Activated CD8-positive, alpha-beta T cell treated with anti-CD3 and anti-CD28 coated beads for 36 hours (primary cell): Measurements from ENCODE around the gene IL17C. TPM values are rescaled to one million over a fixed set of nuclear protein-coding genes. Genes with fewer than 3 reads are reported as not detected.
A peak's percentile ranks its signal among the peaks of the same experiment; 100 is the strongest.

ENCODE experiments used
- ATAC-seq: fragments of 200-7000 bp; cut with Tn5 transposase; one replicate; pipeline ENCODE4 v1.10.0; 2021; ENCODE audit warnings: mild to moderate bottlenecking, moderate library complexity
- CTCF ChIA-PET: fragments of 350-600 bp; sonication (Branson Sonifier 250); formaldehyde crosslinking; loops from one replicate; lab custom pipeline; 2021; ENCODE audit warnings: antibody characterized with exemption; lab: Charles Lee
- POLR2A ChIA-PET: fragments of 350-600 bp; sonication (Branson Sonifier 250); formaldehyde crosslinking; loops from one replicate; lab custom pipeline; 2021; ENCODE audit warnings: antibody characterized with exemption; lab: Charles Lee
- DNase-seq: peaks from one replicate; pipeline ENCODE4 v3.0.0-alpha.2; 2020
- H3K27ac Mint-ChIP-seq: one replicate; pipeline ENCODE4 v1.8.0; 2021; ENCODE audit warnings: mild to moderate bottlenecking, mixed read lengths
- H3K27me3 Mint-ChIP-seq: one replicate; pipeline ENCODE4 v1.8.0; 2021; ENCODE audit warnings: mixed read lengths
- H3K36me3 Mint-ChIP-seq: one replicate; pipeline ENCODE4 v1.8.0; 2021; ENCODE audit warnings: low read depth, mixed read lengths
- H3K4me1 Mint-ChIP-seq: one replicate; pipeline ENCODE4 v1.8.0; 2021; ENCODE audit warnings: low read depth, mixed read lengths
- H3K4me3 Mint-ChIP-seq: one replicate; pipeline ENCODE4 v1.8.0; 2021; ENCODE audit warnings: mild to moderate bottlenecking, moderate library complexity, mixed read lengths
- H3K9me3 Mint-ChIP-seq: one replicate; pipeline ENCODE4 v1.8.0; 2021; ENCODE audit warnings: mixed read lengths
- intact Hi-C: fragments of 100-400 bp; cut with micrococcal nuclease; formaldehyde crosslinking; loops from one replicate; pipeline ENCODE4 v1.10.0; 2022
- total RNA-seq, 2 experiments: library from RNA; stranded (reverse); gene quantifications; one replicate each; pipeline ENCODE4 v1.2.3, GENCODE V29; 2021
- TF ChIP-seq, protein P1 (sequence below): fragments of 200-600 bp; IDR thresholded peaks from one replicate; pipeline ENCODE4 v1.8.0; 2022; ENCODE audit warnings: antibody characterized with exemption, mild to moderate bottlenecking

IL17C gene, protein sequence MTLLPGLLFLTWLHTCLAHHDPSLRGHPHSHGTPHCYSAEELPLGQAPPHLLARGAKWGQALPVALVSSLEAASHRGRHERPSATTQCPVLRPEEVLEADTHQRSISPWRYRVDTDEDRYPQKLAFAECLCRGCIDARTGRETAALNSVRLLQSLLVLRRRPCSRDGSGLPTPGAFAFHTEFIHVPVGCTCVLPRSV
- total RNA-seq, result under 1 TPM in 1 of 2 experiments, not detected in 1; 0.31 TPM

DNA sequence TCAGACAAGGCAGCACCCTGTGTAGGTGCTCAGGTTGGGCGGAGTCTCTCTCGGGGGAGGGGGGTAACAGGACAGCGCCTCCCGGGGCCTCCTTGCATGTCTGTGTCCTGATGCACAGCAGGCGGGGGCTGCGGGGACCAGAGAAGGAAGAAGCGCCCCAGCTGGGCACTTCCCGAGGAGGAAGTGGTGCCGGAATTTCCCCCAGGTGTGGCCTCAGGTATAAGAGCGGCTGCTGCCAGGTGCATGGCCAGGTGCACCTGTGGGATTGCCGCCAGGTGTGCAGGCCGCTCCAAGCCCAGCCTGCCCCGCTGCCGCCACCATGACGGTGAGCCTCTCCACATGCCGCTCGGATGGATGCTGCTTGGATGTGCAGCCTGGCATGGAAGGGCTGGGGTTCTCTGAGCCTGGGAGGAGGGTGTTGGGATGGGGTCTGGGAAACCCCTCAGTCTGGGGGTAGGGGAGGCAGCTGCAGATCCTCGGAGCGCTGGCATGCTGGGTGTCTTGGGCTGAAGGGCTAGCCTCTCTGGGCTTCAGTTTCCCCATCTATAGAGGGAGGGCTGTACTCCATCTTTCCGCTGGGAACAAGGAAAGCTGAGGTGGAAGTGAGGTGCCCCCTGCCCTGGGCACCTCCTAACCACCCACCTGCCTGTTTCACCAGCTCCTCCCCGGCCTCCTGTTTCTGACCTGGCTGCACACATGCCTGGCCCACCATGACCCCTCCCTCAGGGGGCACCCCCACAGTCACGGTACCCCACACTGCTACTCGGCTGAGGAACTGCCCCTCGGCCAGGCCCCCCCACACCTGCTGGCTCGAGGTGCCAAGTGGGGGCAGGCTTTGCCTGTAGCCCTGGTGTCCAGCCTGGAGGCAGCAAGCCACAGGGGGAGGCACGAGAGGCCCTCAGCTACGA, at the start of gene IL17C:
TSS of gene IL17C (plus strand) at position 250 of the 908 bp plus-strand sequence. CDS start at position 320, 70 bp downstream.
- POLR2A ChIA-PET, result interaction anchor here (0.6 to 2.2 kb wide), 7 partner anchors 10 to 182 kb away, joined by 3 to 11 read pairs (median 3); no protein-coding TSS in a partner anchor
- DNase-seq (peak; percentile 39), ATAC-seq (no peak)
- no peak within 1 kb of the TSS for H3K4me3 Mint-ChIP-seq
- intact Hi-C loops, result no loop called here
- TF ChIP-seq, protein P1, sequence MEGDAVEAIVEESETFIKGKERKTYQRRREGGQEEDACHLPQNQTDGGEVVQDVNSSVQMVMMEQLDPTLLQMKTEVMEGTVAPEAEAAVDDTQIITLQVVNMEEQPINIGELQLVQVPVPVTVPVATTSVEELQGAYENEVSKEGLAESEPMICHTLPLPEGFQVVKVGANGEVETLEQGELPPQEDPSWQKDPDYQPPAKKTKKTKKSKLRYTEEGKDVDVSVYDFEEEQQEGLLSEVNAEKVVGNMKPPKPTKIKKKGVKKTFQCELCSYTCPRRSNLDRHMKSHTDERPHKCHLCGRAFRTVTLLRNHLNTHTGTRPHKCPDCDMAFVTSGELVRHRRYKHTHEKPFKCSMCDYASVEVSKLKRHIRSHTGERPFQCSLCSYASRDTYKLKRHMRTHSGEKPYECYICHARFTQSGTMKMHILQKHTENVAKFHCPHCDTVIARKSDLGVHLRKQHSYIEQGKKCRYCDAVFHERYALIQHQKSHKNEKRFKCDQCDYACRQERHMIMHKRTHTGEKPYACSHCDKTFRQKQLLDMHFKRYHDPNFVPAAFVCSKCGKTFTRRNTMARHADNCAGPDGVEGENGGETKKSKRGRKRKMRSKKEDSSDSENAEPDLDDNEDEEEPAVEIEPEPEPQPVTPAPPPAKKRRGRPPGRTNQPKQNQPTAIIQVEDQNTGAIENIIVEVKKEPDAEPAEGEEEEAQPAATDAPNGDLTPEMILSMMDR, result no peak
- CTCF ChIA-PET, result interaction anchor here (1.7 kb wide), 1 partner anchor 46 kb away, joined by 6 read pairs; no protein-coding TSS in a partner anchor
- H3K4me1 Mint-ChIP-seq, result peaks cover 35% of the 10 kb centered on the region
- no peaks in the 10 kb centered on the region for H3K9me3 Mint-ChIP-seq
- H3K36me3 Mint-ChIP-seq, result peaks cover 12% of the 10 kb centered on the region
- H3K27ac Mint-ChIP-seq, result peak within 1 kb of the TSS; percentile 59
- peaks cover 20% of the 10 kb centered on the region for H3K27me3 Mint-ChIP-seq

DNA sequence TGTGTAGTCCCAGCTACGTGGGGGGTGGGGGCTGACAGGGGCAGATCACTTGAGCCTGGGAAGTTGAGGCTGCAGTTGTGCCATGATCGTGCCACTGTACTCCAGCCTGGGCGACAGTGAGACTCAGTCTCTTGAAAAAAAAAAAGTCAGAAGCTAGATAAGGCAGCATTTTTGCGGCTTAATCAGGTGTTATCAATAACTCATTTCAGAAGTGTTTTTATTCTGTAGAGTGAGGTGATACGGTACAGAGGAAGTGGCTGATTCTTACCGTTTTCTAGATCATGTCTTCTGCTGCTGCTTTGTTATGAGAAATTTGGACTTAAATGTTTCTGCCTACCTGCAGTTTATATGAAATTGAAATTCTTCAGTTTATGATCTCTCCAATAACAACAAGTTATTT, 49.6 kb upstream of the IL17C start:
- Mint-ChIP-seq H3K27ac (peak overlapping the region; percentile 63), H3K4me3 (no peak overlapping the region), H3K9me3 (no peaks in the 10 kb centered on the region), H3K27me3 (no peaks in the 10 kb centered on the region), H3K36me3 (peaks cover 44% of the 10 kb centered on the region), H3K4me1 (peaks cover 35% of the 10 kb centered on the region)
- TF ChIP-seq, protein P1, result no peak
- intact Hi-C loops, result no loop called here
- POLR2A ChIA-PET, result interaction anchor here (1.0 kb wide), 1 partner anchor 31 kb away, joined by 3 read pairs; no protein-coding TSS in a partner anchor
- CTCF ChIA-PET, result no interaction called here
- peak; percentile 41 for ATAC-seq
- DNase-seq, result no peak

DNA sequence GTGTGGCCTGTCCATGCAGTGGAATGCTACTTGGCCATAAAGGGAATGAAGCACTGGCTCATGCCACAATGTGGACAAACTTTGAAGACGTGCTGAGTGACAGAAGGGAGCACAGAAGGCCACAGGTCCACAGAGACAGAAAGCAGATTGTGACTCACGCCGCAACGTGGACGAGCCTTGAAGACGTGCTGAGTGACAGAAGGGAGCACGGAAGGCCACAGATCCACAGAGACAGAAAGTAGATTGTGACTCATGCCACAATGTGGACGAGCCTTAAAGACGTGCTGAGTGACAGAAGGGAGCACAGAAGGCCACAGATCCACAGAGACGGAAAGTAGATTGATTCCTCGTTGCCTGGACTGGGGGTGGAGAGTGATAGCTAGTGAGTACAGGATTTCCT, 48.9 kb upstream of the IL17C start:
- intact Hi-C loops, result no loop called here
- ATAC-seq (no peak), DNase-seq (no peak)
- Mint-ChIP-seq H3K4me1 (peaks cover 33% of the 10 kb centered on the region), H3K27ac (peak overlapping the region; percentile 16), H3K36me3 (peaks cover 44% of the 10 kb centered on the region), H3K9me3 (no peaks in the 10 kb centered on the region), H3K27me3 (no peaks in the 10 kb centered on the region), H3K4me3 (no peak overlapping the region)
- POLR2A ChIA-PET, result interaction anchor here (1.0 kb wide), 3 partner anchors 19 to 30 kb away, joined by 3 read pairs; partner anchors contain the start of gene ZC3H18
- CTCF ChIA-PET, result interaction anchor here (0.8 to 1.5 kb wide), 3 partner anchors 27 to 114 kb away, joined by 3 read pairs; no protein-coding TSS in a partner anchor
- TF ChIP-seq, protein P1, result no peak

DNA sequence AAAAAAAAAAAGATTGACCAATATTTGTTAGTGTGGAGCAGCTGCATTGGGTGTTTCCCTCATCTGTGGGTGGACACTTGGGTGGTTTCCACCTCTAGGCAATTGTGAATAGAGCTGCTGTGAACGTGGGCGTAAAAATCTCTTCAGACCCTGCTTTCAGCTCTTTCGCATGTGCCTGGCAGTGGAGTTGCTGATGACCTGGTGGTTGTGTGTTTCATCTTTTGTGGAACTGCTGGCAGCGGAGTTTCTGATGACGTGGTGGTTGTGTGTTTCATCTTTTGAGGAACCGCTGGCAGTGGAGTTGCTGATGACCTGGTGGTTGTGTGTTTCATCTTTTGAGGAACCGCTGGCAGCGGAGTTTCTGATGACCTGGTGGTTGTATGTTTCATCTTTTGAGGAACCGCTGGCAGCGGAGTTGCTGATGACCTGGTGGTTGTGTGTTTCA, 46.8 kb upstream of the IL17C start:
- peak; percentile 61 for DNase-seq
- H3K36me3 Mint-ChIP-seq, result peaks cover 46% of the 10 kb centered on the region
- peak; percentile 76 for ATAC-seq
- no peak overlapping the region for H3K4me3 Mint-ChIP-seq
- intact Hi-C loops, result no loop called here
- TF ChIP-seq, protein P1, result no peak
- CTCF ChIA-PET, result interaction anchor here (1.1 kb wide), 1 partner anchor 28 kb away, joined by 5 read pairs; no protein-coding TSS in a partner anchor
- POLR2A ChIA-PET, result interaction anchor here (0.7 kb wide), 1 partner anchor 162 kb away, joined by 3 read pairs; no protein-coding TSS in a partner anchor
- H3K27me3 Mint-ChIP-seq, result no peaks in the 10 kb centered on the region
- peak overlapping the region; percentile 80 for H3K27ac Mint-ChIP-seq
- peaks cover 29% of the 10 kb centered on the region for H3K4me1 Mint-ChIP-seq
- no peaks in the 10 kb centered on the region for H3K9me3 Mint-ChIP-seq
